Lung (tissue), 12 donors: ENCODE results near the gene SPAG5. TPM values are rescaled to one million over a fixed set of nuclear protein-coding genes. Genes with fewer than 3 reads are reported as not detected.

ENCODE experiments used
- ATAC-seq: fragments of 200-7000 bp; cut with Tn5 transposase; one replicate; pipeline ENCODE4 v1.9.1; 2020; ENCODE audit warnings: moderate number of reproducible peaks; ENCODE audit not compliant: insufficient read depth, low FRiP score
- DNase-seq, 3 donors: peaks; one replicate each; pipeline ENCODE4 v3.0.0-alpha.2; 2013 to 2017
- H3K27ac ChIP-seq, 2 donors: one replicate each; pipeline ENCODE4 v1.5.1; 2013; ENCODE audit warnings: mild to moderate bottlenecking in 2 of 2, moderate library complexity in 2 of 2, control low read depth in 1 of 2, inconsistent platforms in 1 of 2, low read depth in 1 of 2, low read length in 1 of 2
- H3K27me3 ChIP-seq, 3 donors: one replicate each; pipeline ENCODE4 v1.5.1; 2013; ENCODE audit warnings: low read length in 2 of 3; ENCODE audit not compliant: control insufficient read depth in 3 of 3, insufficient read depth in 3 of 3
- H3K36me3 ChIP-seq, 4 donors: one replicate each; pipeline ENCODE4 v1.5.1; 2013; ENCODE audit warnings: low read length in 4 of 4, mild to moderate bottlenecking in 1 of 4, moderate library complexity in 1 of 4; ENCODE audit not compliant: control insufficient read depth in 4 of 4, insufficient read depth in 4 of 4
- H3K4me1 ChIP-seq, 5 donors: one replicate each; pipeline ENCODE4 v1.5.1; 2013; ENCODE audit warnings: low read length in 5 of 5, mild to moderate bottlenecking in 2 of 5, moderate library complexity in 1 of 5; ENCODE audit not compliant: control insufficient read depth in 5 of 5, insufficient read depth in 5 of 5
- H3K4me3 ChIP-seq: one replicate; pipeline ENCODE4 v1.5.1; 2013; ENCODE audit warnings: mild to moderate bottlenecking, control low read depth, moderate library complexity
- H3K9ac ChIP-seq, 2 donors: one replicate each; pipeline ENCODE4 v1.5.1; 2013; ENCODE audit warnings: low read length in 2 of 2, control low read depth in 1 of 2; ENCODE audit not compliant: insufficient read depth in 1 of 2
- H3K9me3 ChIP-seq, 4 donors: one replicate each; pipeline ENCODE4 v1.5.1; 2013; ENCODE audit warnings: low read length in 3 of 4, mild to moderate bottlenecking in 1 of 4, moderate library complexity in 1 of 4; ENCODE audit not compliant: control insufficient read depth in 4 of 4, insufficient read depth in 3 of 4
- CTCF ChIP-seq: IDR thresholded peaks from 2 replicates; pipeline ENCODE4 v1.5.1; 2012; ENCODE audit warnings: mild to moderate bottlenecking; ENCODE audit errors: control extremely low read depth, extremely low read depth
- WGBS, 2 donors: extraction: QIAGEN DNeasy Blood & Tissue Kit; methylation state at CpG; one replicate each; pipeline ENCODE4 v1.1.7; 2013; 5-methylcytosine and 5-hydroxymethylcytosine counted together
- polyA plus RNA-seq, 2 donors: library from polyadenylated mRNA; stranded (reverse); fragments of 200-250 nt; gene quantifications; one replicate each; pipeline ENCODE4 v1.2.1, GENCODE V29; 2013
- total RNA-seq, 2 donors: library from RNA; depleted of rRNA in 1 of 2; stranded (reverse); fragments of >200 nt in 1 of 2; gene quantifications; one replicate each; pipeline ENCODE4 v1.2.1, GENCODE V29; 2014 to 2021
- donor health status: control.
- donor health status: control.
- donor health status: Bipolar disorder and iron deficiency.
- donor health status: healthy.
- donor health status: DM: yes; HTN: yes; CAD: no.

SPAG5 gene
- total and polyA plus RNA-seq, 4 donors, result 6.3 to 15.0 (median 10.2) TPM

DNA sequence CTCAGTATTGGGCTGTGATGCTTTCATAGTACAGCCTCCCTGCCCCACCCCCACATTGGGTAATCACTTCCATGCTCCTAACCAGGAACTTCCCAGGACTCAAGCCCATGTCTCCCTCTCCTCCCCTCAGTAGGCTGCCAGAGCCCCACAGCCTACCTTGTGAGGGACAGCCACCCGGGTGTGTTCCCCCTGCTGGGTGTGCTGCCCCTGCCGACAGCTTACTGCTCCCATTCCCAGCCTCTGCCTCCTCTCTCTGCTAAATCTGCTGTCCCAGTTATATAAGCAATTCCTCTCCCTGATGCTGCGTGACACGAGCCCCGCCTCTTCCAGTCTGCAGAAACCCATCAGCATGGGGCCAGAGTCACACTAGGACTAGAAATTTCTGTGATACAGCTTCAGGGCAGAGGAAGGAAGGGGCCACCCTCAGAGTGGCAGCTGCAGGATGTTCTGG, 15.1 kb upstream of the SPAG5 start, which contains the start of gene RSKR:
TSS of gene RSKR (minus strand) at position 255 of the 451 bp plus-strand sequence. CDS start at position 231, 24 bp downstream.
- H3K27ac ChIP-seq, result no peak within 1 kb of the TSS
- H3K4me1 ChIP-seq, result no peaks in the 10 kb centered on the region
- no peak for ATAC-seq
- DNase-seq, result no peak
- H3K9me3 ChIP-seq, result no peaks in the 10 kb centered on the region
- no peak within 1 kb of the TSS for H3K9ac ChIP-seq
- 54 to 73% methylated on average over 5 of the region's 5 CpGs for WGBS, 2 donors
- no peak for TF ChIP-seq CTCF
- peaks cover 23 to 40% (median 33%) of the 10 kb centered on the region in 4 donors for H3K36me3 ChIP-seq
- no peak within 1 kb of the TSS for H3K4me3 ChIP-seq
- H3K27me3 ChIP-seq, result no peaks in the 10 kb centered on the region

DNA sequence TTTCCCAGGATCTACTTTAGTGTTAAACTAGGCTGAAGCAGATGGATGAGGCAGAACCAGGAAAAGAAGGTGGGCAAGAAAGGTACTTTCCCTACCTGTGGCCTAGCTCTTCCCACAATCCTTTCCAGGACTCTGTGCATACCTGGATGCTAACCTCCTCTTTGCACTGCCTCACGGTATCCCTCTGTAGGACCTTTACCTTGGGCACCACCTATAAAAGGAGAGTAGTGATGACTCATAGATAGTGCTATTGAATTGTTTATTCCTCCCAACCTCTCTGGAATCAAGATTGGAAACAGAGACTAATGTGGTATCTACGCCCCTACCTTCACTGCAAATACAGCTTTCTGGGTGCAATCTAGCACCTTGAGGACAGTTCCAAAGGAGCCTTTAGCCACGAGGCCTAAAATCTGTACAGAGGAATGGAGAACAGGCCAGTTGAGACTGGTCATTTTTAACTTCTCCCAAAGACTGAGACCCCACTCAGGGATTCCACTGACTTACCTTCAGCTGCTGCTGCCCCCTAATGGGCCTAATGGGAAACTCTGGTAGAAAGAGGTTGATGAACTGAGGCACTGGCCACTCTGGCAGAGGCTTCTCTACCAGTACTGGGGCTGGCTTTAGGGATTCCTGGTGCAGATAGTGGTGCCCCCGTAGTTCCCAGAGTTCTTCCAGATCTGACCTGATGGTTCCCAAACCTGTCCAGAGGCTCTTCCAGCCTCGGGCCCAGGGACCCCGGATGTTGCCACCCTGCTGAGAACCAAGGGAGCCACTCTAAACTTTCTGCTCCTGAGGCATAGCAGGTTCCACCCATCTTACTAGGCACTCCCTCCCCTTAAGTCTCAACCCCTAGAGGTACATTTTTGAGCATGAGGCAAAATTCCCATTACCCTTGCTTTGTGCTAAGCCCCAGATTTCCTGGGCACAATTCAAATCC, 14.4 kb upstream of the SPAG5 start:
- 82 to 83% methylated on average over 6 of the region's 6 CpGs for WGBS, 2 donors
- no peak overlapping the region for H3K9ac ChIP-seq
- no peaks in the 10 kb centered on the region for H3K27me3 ChIP-seq
- H3K27ac ChIP-seq, result no peak overlapping the region
- peak; percentile 20 for TF ChIP-seq CTCF
- no peaks in the 10 kb centered on the region for H3K4me1 ChIP-seq
- no peak overlapping the region for H3K4me3 ChIP-seq
- H3K36me3 ChIP-seq, result peaks cover 20 to 36% (median 27%) of the 10 kb centered on the region in 4 donors
- ATAC-seq (no peak), DNase-seq (peak; percentile 39 to 60 (median 56))
- H3K9me3 ChIP-seq, result no peaks in the 10 kb centered on the region

- TF ChIP-seq CTCF, result no peak
- WGBS, 2 donors, result 28 to 41% methylated on average over 2 of the region's 2 CpGs
- H3K9ac ChIP-seq, result no peak overlapping the region
- ATAC-seq (no peak), DNase-seq (no peak)
- H3K4me1 ChIP-seq, result no peaks in the 10 kb centered on the region
- H3K27me3 ChIP-seq, result no peaks in the 10 kb centered on the region
- H3K27ac ChIP-seq, result no peak overlapping the region
- H3K4me3 ChIP-seq, result no peak overlapping the region
- H3K36me3 ChIP-seq, result peaks cover 20 to 36% (median 26%) of the 10 kb centered on the region in 4 donors
- H3K9me3 ChIP-seq, result no peaks in the 10 kb centered on the region
Measured at GRCh38 chr17:28612531-28612930, 13.7 kb upstream of the SPAG5 start.
